ENCODE results near the gene SPEG.
A peak's percentile ranks its signal among the peaks of the same experiment; 100 is the strongest.
"Not testable (repeated sequence)": the region's sequence is repeated elsewhere in the genome, so short reads cannot be mapped to it uniquely, and the experiment has no call there.

SPEG gene

DNA sequence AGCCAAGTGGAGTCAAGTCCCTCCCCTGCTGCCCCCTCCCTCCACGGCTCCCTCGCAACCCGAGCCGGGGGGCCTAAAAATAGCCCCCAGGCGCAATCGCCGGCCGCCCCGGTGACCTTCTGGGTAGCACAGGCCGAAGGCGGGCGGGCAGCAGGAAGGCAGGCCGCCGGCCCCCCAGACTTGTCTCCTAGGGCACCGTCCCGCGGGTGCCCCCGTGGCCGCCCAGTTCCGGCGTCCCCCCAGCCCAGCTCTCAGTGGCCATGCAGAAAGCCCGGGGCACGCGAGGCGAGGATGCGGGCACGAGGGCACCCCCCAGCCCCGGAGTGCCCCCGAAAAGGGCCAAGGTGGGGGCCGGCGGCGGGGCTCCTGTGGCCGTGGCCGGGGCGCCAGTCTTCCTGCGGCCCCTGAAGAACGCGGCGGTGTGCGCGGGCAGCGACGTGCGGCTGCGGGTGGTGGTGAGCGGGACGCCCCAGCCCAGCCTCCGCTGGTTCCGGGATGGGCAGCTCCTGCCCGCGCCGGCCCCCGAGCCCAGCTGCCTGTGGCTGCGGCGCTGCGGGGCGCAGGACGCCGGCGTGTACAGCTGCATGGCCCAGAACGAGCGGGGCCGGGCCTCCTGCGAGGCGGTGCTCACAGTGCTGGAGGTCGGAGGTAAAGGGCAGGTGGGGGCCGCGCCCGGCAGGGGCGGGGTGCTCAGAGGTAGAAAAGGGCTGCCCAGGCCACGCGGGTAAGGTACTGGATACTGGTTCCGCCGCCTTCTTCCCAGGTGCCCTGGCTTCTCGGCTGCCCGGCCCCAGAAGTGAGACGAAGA lies at the start of gene SPEG:
SPEG (plus strand) TSS at position 126 of the 808 bp plus-strand sequence; CDS start at position 261, 135 bp downstream.
- DNase-seq, result no peak

DNA sequence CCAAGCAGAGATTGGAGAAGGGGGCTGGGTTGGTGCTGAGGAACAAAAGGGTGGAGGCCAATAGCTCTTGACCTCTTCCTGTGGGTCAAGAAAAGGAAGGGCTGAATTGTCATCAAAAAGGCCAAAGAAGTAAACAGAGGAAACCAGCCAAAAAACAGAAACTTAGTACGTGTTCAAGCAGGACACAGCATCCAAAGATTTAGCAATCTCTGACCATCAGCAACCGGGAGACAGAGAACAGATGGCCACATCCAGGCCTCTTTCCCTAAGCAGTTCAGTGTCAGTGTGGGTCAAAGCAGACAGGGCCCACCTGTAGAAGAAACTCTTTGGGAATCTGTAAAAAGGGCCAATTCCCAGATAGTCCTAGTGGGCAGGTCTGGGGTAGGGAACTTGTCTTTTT lies 49.8 kb upstream of the SPEG start:
- no peak for DNase-seq

DNA sequence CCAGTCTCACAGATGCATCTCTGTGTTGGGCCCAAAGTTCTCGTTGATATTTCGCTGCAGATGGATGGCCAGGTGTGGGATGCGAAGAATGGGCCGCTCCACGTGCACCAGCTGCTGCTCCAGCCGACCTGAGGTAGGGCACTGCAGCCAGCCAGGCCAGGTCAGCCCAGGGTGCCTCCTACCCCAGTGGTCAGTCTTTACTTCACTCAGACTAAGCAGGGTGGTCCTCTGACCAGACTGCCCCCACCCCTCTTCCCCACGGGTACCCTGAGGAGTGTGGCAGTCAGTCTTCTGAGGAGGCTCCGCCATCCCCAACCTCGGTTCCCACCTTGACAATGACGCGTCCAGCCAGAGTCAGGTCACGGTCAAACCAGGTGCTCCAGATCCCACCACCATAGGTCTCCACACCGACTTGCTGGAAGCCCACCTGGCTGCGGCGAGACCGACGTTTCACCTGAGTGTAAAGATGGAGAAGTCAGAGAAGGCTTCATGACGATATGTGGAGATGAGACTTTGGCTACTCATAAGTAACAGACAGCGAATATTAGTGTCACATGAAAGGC lies 48.6 kb upstream of the SPEG start:
- no peak for DNase-seq

DNA sequence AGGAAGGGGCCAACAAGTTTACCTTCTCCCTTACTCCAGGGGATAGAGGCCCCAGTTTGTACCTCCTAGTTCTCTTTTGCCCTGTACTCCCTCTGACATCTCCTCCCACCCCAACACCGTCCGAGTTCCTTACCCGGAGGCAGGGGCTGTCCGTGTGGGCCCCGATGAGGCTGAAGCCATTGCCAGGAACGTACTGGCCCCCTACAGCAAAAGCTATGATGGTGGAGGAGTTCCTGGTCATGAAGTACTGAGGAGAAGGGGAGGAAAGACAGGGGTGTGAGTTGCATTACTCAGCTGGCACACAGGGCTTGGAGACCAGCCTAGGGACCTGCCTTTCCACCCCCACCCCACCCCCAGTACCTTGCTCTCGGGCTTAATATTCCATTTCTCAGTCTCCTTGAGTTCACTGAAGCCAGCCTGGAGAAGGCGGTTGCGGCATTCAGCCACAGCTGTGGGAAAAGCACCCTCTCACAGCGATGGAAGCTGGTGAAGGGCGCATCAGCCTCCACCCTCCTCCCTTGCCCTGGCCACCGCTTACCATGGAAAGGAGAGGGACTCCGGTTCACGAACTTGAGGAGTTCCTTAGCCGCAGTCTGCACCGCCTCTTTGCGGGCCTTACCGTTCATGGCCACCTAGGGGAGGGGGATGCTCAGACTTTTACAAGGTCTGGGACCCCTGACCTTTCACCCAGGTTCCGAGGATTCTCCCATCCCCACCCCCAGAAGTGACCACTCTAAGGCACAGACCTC lies 47.9 kb upstream of the SPEG start:
- DNase-seq, result no peak

DNA sequence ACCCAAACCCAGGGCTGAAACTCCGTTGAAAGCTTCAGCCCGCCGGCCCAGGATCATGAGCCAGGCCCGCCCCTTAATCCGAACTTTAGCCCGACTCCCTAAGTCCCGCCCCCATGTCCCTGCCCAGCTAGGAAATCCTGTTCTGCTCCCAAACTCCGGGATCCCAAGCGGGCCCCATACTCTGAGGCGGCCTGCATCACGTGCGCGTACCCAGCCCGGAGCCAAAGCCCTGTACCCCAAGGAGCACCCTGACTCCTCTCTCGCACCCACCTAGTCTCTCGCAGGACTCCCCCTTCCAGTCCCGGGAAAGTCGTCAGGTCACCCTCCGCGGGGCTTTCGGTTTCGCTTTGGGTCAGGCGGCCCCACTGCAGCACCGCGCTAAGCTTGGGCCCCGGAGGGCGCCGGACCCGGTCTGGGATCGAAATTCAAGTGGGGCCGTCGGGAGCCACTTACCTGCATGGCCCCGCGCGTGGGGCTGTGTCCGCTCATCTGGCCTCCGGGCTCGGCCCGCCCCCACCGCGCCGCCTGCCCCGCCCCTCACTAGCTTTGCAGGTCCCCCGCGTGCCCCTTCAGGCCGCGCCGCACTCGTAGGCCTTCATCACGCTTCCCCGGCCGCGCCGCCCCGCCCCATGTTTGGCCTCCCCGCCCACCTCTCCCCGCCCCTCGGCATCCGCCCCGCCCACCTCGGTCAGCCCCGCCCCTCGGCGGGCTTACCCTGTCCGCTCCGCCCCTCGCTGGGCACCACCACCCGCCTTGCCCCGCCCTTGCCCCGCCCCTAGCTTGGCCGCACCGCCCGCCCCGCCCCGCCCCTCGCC lies 47.1 kb upstream of the SPEG start, which contains the start of gene DNPEP:
DNPEP (minus strand) TSS at position 607 of the 815 bp plus-strand sequence; CDS start at position 489, 118 bp downstream.
- DNase-seq, result peak; percentile 92

DNA sequence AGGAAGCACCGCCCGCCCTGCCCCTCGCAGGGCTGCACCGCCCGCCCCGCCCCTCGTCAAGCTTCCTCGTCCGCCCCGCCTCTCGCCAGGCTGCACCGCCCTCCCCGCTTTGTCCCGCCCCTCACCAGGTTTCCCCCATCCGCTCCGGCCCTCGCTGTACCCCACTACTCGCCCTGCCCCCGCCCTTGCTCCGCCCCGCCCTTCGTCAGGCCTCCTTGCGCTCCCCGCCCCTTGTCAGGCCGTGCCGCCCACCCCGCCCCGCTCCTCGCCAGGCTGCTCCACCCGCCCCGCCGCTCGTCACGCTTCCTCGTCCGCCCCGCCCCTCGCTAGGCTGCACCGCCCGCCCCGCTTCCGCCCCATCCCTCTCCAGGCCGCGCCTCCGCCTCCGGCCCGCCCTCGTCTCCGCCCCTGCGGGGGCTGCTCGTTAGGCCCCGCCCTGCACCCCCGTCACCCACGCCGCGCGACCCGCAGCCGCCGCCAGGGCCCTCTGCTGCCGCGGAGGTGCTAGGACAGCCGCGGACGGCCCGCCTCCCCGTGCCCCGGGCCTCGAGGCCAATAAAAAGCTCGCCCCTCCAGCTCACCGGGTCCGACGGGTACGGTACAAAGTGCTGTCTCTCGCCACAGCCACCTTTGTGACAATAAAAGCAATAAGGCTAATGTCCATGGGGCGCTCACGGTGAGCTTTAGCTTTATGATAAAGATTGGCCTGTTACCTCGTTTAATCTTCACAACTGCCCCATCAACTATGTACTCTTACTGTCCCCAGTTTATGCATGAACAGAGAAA lies 46.3 kb upstream of the SPEG start:
- peak; percentile 92 for DNase-seq

DNA sequence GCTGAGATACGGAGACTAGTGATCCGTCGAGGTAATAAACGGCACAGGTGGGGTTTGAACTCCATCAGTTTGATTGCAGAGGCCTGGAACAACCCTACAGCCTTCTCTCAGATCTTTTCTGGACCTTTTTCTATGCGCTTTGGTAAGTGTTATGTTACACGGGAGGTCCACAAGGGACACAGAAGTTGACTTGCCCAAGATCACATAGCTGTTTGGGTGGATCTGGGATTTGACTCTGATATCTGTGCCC lies 45.8 kb upstream of the SPEG start:
- DNase-seq, result no peak

DNA sequence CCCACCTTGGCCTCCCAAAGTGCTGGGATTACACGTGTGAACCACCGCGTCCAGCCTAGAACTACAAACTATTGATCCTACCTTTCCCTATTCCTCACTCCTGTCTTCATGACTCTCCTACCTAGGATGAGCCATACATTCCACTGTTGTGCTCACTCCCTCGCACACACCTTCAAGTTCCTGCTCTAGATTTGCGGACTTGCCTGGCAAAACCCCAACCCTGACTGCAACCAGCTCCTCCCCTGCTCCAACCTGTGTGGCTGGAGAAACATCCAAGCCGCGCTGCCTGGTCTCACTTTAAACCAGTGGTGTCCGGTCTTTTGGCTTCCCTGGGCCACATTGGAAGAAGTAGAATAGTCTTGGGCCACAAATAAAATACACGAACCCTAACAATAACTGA lies 41.9 kb upstream of the SPEG start:
- no peak for DNase-seq

DNA sequence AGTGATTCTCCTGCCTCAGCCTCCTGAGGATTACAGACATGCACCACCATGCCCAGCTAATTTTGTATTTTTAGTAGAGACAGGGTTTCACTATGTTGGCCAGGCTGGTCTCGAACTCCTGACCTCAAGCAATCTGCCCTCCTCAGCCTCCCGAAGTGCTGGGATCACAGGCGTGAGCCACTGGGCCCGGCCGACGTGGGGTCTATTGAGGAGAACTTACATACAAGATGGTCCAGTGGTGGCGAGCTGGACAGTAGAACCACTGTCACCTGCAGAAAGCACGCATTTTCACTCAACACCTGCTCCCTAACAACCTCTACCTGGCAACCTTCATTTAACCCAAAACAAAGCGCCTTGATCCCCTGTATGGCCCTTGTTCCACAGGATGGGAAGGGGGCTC lies 39.6 kb upstream of the SPEG start:
- DNase-seq, result not testable (repeated sequence)

DNA sequence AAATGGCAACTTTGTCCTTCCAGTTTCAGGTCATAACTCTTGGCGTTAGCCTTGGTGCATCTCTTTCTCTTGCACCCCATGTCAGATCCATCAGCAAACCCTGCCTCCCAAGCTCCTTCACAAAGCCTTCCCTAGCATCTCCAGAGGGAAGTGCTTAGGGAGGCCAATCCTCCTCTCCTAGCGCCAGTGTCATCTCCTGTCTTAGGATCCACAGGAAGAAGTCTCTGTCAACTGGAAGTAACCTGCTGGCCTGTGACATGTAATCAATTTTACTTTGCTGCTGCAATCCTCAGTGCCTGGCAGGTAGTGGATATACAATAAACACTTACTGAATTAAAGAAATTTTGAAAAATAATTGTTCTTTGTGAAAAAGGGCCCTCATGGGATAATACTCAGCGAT lies 39.0 kb upstream of the SPEG start:
- DNase-seq, result no peak

DNA sequence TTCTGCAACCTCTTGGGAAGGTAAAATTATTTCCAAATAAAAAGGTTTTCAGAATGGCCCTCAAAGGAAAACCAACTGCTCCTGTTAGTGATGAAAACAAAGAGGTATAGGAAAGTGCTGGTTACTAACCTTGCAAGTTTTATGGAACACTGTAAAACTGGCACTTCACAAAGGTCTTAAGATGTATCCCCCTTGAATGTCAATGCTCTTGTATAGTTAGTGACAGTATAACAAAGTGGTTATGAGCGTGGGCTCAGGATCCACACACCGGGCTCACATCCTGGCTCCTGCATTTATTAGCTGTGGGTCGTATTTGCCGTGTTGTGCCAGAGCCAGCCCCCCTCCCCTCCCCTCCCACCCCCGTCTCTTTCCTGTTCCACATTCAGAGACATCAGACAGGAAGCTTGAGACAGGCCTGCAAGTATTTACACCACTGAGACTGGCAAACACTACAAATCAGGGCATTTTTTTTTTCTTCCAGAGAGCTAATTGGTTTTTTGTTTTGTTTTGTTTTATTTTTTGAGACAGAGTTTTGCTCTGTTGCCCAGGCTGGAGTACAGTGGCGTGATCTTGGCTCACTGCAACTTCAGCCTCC lies 37.7 kb upstream of the SPEG start:
- no peak for DNase-seq

DNA sequence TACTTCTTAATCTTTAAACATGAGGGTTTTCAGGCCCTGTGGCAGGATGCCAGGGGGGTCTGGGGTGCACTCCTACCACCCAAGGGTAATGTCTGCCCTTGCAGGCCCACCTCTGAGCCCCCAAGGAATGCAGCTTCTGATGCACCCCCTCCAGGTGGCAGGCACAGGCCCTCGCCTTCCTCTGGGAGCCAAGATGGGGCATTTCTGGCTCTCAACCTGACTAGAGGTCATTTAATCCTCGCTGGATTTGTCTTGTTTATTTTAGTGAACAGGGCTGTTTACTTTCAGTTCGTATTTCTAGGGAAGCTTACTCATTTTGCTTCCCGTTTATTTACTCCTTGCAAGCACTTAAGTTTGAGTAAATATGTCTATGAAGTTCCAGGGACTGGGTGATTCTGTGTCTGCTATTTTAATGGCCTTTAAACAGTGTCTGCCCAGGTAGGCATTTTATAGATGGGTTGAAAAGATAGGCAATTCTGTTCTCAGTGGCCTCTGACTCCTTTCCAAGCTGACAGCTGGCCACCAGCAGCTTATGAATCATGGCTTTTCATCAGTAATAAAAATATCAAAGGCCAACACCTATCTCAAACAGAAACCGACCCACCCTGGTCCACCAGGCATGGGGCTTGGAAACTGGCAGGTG lies 35.8 kb upstream of the SPEG start:
- no peak for DNase-seq

DNA sequence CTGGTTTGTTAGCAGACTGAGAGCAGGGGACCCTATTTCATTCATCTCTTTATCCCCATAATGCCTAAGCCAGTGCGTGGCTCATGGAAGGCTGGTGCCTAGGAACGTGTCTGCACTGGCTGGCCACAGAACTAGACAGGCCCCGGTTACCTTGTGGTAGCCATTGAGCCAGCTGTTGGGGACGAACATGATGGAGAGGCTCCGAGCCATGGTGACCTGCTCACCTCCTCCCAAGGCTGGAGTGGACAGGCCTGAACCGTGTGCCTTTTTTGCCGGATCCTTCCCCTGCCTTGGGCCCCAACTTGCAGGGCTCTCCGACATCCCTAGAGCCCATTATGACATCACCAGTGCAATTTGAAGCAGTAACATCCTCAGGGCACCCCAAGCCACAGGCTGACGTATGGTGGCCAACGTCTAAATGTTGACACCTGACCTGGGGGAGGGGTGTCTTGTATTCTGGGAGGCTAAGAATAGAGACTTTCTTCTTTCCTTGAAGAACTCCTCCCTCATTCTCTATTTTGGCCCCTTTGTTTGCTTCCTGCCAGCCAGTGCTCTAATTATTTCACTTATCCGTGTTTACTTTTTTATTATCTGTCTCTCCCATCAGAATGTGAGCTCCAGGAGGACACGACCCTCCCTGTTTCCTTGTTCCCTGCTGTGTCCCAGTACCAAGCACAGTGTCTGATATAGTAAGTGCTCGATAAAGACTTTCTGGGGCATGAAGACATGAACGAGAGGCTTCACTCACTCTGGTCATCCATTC lies 34.7 kb upstream of the SPEG start:
- no peak for DNase-seq

DNA sequence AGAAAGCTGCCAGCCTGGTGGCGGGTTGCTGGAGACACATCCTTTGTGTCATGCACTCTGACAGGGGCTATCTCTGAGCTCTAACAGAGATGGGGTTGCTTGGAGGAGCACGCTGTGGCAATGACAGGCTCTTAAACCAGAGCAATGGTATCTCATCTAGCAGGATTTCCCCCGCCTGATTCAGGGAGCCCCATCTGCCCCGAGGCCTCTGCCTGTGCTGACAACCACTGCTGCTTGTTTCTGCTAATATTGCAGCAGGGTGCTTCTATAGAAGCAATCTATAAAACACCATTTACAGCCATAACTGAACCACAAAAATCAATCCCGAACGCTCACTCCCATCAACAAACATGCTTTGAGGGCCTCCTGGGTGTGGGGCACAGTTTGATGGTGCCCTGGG lies 34.1 kb upstream of the SPEG start:
- no peak for DNase-seq

DNA sequence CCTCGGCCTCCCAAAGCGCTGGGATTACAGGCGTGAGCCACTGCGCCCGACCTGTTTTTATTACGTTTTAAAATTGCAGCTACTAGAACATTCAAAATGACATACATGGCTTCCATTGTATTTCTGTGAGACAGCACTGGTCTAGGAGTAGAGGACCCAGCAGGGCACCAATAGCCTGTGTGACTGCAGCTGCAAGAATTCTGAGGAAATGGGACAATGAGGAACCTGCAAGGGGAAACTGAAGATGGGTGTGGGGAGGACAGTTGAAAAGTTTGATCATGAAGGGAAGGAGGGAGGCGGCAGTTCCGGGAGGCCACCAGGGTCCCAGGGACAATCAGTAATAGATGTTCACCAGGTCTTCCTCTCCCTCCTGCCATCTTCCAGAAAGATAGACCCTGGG lies 33.0 kb upstream of the SPEG start:
- no peak for DNase-seq

DNA sequence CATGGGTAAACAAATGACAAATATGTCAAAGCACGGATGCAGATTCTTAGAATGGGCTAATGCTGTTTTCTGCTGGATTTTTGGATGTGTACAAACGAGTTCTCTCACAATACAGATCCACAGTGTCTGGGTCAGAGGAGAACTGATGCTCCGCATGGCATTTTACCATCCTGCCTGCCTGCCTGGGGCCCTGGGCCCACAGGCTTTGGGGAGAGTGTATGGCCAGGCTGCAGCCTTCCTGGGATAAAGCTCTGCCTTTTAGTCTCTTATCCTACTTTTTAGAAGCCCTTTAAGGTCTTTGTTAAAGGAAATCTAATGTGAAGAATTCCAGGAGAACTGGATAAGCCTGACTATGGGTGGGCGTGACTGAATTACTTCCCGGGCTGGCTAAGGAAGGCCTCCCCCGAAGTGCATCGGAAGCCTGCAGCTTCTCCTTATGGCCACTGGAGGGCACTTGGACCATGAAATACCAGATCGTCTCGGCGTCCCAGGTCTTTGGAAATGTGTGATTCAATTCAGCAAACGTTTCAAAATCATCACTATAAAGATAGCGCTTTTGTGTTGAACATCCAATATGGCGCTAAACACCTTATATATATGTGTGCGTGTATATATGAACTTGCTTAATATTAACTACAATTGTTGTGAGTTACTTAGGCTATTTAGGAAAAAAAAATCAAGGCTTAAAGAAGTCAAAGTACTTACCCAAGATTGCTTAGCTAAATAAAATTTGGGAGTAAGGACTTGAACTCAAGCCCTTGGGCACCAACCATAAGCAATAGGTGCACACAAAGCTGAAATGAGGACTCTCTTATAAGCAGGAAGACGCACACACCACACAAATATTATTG lies 31.8 kb upstream of the SPEG start:
- DNase-seq, result peak; percentile 56

DNA sequence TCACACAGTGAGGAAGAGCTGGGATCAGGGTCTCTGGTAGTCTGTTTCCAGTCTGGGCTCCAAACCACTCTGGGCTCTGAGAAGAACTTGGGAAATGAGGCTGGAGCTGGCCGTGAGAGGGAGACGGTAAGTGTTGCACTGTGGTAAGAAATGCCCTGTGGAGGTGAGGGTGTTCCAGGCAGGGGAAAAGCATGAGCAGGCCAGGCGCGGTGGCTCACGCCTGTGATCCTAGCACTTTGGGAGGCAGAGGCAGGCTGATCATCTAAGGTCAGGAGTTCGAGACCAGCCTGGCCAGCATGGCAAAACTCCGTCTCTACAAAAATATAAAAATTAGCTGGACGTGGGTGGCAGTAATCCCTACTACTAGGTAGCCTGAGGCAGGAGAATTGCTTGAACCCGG lies 30.8 kb upstream of the SPEG start:
- DNase-seq, result no peak

DNA sequence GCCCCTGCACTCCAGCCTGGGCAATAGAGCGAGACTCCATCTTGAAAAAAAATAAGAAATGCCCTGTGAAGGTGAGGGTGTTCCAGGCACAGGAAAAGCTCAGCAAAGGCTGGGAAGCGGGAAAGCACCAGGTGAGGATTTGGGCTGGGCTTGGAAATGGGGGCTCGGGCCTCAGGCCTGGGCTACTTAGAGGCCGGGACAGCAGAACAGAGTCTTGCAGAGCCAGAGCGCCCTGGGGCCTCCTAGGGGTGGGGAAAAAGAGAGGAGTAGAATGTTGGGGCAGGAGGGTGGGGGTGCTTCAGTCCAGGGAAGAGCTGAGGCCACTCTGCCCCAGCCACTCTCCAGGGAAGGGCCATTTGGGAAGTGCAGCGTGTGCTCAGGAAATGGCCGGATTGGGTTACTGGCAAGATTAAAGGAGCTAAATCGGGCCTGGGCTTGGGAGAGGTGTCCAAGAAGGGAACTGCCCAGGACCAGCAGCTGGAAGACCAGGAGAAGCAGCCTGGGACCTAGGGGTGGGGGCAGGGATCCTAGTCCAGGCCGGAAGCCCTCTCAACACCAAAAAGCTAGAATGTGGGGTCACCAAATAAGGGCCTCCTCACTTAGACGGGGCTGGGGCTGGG lies 30.2 kb upstream of the SPEG start:
- DNase-seq, result no peak

DNA sequence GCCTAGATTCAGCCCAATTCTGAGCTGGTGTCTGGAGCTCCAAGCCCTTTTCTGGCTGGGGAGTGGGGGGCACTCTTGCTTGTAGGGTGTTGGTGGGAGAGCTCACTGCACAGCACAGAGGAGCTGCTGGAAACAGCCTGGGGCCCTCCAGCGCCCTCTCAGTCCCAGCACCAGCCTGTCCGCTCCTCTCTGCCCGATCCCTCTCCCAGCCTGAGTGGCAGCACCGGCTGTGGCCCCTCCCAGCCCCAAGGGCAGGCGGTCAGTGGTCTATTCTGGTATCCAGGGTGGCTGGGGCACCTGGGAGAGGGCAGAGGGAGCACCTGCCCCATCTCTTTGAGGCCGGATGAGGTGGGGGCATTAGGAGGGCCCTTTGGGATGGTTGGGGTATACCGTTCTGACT lies 29.7 kb upstream of the SPEG start:
- no peak for DNase-seq
